NOMO-1 (cell line): Measurements from ENCODE around the gene COMMD4.
"Not testable (repeated sequence)": the region's sequence is repeated elsewhere in the genome, so short reads cannot be mapped to it uniquely, and the experiment has no call there.

ENCODE experiments used
- DNase-seq, 2 experiments: peaks; one replicate each; lab custom pipeline; 2025; ENCODE audit not compliant: unreplicated experiment in 2 of 2; lab: John Stamatoyannopoulos, UW

Gene COMMD4

DNA sequence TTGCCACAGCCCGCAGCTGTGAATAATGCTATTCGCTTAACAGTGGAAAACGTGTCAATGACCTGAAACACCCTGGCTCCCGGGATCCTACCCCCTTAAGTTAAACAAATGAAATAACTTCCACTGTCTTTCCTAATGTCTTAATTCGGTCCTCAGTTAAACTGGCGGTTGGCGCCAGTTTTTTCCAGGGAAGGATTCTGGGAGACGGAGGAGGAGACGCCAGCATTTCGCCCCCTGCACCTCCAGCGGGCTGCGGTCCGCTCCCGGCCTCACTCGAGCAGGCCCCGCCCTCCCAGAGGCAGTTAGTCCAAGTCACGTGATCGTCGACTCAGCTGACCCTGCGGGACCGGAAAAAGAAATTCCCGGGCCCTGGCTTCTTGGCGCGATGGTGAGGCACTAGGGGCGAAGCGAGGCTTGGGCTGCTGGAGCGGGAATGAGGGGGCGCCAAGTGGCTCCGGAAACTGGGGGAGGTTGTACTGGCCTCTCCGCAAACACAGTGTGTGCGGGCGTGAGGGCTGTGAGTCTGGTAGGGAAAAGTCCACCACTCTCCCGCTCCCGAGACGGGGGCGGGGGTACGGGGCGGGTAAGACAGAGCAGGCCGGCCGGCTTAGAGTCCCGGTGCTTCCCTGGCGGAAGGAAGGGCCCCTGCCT, at the start of gene COMMD4:
TSS of gene COMMD4 (plus strand) at position 359 of the 651 bp plus-strand sequence. CDS start at position 386, 27 bp downstream.
- DNase-seq, result peak; percentile 71 to 77

DNA sequence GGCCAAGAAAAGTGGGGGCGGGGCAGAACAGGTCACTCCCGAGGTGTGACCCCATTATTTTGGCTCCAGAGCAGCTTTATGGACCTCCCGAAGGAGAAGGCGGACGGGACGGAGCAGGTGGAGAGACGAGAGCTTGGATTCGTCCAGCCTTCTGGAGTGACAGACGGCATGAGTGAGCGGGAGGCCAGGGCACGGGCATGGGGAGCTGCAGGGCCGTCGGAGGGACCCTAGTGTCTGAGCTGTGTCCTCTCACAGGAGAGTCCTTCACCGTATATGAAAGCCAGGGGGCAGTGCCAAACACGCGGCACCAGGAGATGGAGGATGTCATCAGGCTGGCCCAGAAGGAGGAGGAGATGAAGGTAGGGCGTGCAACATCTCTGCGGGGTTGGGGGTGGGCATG, 42.2 kb upstream of the COMMD4 start:
- DNase-seq, result not testable (repeated sequence)

DNA sequence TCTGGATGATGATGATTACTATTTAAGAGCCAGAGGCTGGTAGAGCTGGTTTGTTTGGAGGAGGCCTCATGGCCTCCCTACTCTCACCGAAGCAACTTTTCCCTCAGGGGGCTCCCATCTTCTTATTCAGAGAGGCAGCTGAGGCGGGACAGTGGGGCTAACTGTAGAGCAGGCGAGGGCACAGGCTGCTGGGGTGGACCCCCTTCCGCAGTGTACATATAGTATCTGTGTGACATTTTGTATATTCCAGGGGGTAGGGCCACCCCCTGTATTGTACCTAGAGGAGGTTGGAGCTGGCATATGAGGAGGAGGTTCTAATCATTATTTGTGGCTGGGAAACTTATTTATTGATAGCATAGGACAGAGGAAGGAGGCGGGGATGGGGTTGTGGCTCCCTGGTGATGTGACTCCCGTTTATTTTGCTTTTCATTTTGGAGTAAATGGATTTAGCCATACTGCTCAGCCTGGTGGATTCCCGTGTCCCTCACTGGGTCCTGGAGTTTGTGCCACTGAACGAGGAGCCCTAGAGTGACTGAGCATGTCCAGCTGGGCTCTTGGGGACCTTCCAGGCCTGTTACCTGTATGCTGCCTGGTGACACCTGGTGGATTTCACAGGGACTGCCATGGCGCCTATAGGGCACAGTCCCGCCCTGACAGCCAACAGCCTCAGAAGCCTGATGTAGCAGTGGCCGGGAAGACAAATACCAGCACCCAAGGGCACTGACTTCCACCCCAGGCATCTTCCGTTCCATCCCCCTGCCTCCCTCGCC, 37.1 kb upstream of the COMMD4 start:
- not testable (repeated sequence) for DNase-seq

DNA sequence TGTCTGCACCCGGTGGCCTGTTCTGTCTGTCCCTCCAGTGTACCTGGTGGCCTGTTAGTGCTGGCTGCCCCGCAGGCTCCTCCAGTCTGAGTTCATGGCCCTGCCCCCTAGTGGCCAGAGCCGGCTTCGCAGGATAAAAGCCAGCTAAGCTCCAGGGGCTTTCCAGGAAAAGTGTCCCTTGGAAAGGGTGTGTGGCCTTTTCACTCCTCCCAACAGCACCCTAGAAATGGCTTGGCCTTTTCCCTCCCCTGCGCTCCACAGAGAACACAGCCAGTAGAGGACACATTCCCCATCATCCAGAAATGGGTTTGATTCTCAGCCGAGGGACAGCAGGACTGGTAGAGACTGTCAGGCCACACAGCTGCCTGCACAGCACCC, 36.6 kb upstream of the COMMD4 start:
- DNase-seq, result not testable (repeated sequence)

DNA sequence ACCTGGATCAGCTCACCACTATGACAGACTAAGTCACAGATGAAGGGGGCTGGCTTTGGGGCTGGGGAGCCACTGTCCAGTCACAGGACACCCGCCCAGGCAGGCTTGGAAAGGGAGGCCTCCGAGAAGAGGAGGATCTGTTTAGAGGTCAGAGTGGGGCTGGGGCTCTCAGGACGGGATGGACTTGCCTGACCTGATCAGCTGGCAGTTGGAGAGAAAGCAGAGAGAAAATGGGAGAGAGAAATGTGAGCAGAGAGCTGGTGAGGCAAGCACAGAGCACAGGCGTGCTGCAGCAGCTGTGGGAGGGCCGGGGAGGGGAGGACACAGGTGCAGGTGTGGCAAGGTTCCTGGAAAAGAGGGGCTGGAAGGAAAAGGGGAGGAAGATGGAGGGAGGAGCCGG, 35.8 kb upstream of the COMMD4 start:
- not testable (repeated sequence) for DNase-seq

DNA sequence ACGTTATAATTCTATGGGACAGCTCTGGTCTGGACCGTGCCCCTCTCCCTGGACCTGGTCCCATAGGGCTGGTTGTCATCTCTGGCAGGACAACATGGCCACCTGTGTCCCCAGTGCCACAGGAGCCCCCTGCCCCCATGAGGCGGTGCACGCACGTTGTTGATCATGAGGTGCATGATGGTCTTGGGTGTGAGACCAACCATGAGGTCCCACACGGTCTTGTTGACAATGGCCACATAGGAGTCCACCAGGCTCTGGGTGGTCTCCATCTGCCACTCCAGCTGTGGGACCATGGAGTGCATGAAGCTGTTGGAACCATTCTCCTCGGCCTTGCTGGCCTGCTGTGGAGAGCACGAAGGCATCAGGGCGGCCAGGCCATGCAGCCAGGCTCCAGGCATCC, 33.5 kb upstream of the COMMD4 start:
- no peak for DNase-seq

DNA sequence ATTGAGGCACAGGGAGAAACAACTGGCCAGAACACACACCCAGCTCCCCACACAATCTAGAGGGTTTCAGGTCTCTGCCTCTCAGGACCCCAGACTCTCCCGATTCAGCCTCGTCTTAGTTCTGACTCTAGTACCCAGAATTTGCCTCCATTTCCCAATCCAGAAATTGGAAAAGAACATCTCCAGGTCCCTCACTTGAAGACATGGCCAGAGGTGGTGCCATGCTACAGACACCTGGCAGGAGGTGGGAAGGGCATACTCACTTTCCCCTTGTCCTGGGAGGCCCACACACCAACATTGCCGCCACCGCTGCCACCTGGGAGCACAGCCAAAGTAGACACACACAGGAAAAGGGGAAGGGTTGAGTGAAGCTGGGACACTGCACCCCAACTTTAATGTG, 33.1 kb upstream of the COMMD4 start:
- not testable (repeated sequence) for DNase-seq

DNA sequence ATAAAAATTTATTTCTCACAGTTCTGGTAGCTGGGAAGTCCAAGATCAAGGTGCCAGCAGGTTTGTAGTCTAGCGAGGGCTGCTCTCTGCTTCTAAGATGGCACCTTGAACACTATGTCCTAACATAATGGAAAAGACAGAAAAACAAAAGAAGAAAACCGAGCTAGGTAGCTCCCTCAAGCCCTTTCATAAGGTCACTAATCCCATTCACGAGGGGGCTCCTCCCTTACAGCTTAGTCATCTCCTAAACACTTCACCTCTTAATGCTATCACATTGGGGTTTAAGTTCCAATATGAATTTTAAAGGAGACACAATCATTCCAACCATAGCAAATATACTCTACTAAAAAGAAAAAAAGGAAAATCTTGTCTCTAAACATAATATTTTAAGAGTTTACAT, 29.7 kb upstream of the COMMD4 start:
- DNase-seq, result no peak

DNA sequence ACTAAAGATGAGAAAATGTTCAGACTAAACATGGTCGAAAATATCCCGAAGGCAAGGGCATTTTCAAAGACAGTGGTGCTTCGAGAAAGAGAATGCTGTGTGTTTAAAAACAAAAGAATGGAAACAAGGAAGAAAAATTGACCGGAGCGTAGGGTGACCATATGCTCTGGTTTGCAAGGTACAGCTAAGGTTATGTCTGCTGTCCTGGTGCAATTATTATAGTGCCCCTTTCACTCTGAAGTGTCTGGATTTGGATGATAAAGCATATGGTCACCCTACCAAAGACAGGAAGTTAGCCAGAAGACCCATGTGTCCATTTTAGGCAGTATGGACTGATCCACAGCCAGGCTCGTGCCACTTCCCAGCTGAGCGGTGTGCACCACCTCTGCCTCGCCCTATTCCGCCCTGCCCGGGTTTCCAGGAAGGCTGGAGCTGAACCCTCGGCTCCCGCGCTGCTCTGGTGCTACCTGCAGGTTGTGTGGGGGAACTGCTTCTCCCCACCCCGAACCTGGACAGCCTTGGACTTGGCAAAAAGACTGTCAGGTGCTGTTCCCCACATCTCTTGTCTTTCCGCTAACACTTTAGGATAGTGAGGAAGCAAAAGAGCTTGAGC, 28.0 kb upstream of the COMMD4 start:
- peak; percentile 39 to 43 for DNase-seq

DNA sequence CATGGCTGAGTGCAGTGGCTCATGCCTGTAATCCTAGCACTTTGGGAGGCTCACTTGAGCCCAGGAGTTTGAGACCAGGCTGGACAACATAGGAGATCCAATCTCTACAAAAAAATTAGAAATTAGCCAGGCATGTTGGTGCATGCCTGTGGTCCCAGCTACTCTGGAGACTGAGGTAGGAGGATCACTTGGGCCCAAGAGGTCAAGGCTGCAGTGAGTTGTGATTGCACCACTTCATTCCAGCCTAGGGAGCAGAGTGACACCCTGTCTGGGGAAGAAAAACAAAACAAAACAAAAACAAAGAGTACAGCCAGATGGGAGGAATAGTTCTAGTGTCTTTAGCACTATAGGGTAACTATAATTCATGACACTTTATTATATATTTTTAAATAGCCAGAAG, 26.2 kb upstream of the COMMD4 start:
- DNase-seq, result no peak

DNA sequence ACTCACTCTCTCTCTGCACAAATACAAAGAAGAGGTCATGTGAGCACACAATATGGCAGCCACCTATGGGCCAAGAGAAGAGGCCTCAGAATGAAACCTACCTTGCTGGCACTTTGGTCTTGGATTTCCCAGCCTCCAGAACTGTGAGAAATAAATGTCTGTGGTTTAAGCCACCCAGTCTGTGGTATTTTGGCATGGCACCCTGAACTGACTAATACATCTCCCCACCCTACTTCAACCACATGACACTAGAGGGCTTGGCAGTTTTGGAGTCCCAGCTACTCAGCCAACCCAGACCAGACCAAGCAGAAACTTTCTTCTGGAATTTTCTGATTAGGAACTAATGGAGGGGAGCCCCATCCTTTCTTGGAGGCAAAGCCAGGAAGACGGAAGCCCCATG, 23.3 kb upstream of the COMMD4 start:
- DNase-seq, result not testable (repeated sequence)

DNA sequence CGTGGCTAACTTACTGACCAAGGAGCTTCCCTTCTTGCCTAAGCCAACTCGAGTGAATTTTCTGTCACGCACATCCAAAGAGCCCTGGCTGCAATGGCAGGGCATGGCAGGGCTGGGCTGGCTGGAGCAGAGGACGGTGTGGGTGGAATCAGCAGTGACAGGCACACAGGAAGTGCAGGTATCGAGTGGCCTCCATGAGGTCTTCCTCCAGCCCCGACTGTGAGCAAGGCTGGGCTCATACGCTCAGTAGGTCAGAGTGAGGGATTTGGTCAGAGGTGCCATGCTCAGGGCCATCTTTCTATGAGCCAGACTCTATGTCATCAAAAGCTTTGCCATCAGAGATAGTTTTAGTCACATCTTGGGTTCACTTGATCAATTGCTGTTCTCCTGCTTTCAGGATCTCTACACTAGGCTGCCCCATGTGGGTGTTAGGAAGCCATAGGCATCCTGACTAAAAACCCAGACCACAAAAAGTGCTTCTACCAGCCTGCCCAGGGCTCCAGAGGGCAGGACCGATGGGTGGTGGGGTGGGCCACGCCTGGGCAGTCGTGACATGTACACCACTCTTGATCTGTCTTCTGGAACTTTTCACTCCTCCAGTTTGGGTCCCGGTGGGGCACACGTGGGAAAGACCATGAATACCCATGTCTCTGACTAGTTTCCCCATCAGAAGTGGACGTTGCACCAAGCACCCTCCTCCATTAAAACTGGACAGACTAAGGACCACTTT, 22.6 kb upstream of the COMMD4 start:
- DNase-seq, result no peak

DNA sequence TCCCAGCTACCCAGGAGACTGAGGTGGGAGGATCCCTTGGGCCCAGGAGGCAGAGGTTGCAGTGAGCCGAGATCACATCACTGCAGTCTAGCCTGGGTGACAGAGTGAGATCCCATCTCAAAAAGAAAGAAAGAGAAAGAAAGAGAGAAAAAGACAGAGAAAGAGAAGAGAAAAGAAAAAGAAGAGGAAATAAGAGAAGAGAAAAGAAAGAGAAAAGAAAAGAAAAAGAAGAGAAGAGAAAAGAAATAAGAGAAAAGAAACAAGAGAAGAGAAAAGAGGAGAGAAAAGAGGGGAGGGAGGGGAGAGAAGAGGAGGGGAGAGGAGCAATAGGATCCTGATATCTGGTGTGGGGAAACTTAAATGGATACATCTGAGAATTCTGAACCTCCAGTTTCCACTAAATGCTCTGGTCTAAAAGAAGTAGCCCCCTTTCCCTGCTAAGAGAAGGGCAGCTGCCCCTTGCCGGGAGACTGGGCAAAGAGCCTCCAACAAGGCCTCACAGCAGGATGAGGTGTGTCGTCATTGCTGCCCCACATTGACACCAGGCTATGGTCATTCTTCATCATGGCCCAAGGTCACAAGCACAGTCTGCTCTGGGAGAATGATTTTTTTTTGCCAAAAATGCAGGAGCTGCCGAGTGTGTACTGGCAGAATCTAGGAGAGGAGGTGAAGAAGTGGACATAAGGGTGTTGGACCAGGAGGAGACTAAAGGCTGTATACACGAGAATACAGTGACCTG, 21.1 kb upstream of the COMMD4 start:
- no peak for DNase-seq

DNA sequence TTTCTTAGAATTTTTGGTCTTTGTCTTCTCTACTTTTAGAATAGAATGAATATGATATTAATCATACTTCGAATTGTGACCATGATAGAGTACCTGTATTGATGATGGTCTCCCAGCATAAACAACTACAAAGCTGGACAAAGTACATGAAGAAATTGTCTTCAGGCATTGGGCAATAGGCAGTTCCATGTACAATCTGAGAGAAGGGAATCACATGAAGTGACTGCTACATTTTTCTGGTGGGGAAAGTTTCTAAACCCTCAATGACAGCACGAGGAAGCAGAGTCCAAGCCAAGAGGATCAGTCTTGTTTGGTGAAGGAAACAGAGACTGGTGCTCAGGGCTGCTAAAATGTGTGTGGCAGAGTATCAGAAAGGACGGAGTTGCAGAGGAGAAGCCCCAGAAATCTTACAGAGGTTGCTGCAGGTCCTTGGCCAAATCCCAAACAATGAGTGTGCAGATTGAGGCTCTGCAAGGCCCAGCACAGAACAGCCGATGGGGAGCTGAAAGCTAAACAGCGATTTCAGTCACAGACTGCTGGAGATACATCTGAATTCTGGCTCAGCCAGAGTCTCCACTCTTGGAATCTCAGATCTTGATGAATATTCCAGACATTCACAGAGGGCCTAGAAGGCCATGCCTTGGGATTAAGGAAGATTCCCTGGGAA, 16.5 kb upstream of the COMMD4 start:
- not testable (repeated sequence) for DNase-seq

DNA sequence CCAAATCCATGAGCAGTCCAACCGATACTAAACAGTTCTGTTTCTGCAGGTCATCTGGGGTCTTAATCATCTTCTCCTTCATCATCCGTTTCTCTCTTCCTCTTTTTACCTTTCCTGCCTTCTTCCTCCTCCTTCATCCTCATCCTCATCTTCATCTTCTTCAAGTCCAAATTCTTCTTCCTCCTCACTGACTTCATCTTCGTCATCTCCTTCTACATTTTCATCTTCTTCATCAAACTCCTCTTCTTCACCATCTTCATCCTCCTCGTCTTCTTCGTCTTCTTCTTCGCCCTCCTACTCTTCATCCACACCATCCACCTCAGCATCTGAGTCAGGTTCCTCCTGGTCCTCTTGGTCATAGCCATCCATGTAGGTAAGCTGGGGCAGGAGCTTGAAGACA, 14.2 kb upstream of the COMMD4 start:
- no peak for DNase-seq

DNA sequence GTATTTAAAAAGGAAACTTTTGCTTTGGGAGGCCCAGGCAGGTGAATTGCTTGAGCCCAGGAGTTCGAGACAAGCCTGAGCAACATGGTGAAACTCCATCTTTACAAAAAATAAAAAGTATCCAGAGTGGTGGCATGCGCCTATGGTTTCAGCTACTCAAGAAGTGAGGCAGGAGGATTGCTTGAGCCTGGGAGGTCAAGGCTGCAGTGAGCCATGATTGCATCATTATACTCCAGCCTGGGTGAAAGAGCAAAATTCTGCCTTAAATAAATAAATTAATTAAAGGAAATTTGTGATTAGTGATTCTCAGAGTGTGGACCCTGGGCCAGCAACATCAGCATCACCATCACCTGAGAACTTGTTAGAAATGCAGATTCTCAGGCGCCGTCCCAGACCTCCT, 9.9 kb upstream of the COMMD4 start:
- no peak for DNase-seq

DNA sequence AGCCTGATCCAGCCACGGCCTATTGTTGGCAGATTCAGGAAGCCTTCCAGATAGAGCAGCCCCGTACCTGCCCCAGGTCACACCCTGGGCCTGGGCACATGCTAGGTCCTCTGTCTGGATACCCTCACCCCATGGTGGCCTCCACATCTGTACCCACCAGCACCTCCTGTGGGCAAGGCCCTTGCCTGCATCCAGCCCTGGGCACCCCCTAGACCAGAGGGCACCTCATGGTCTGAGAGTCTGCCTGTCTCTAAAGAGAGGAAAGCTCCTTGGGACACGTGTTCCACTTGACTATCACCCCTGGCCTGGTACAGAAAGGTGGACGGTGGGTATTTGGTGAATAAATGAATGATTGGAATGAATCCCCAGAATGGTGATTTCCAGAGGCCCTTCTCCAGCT, 8.9 kb upstream of the COMMD4 start:
- DNase-seq, result no peak

DNA sequence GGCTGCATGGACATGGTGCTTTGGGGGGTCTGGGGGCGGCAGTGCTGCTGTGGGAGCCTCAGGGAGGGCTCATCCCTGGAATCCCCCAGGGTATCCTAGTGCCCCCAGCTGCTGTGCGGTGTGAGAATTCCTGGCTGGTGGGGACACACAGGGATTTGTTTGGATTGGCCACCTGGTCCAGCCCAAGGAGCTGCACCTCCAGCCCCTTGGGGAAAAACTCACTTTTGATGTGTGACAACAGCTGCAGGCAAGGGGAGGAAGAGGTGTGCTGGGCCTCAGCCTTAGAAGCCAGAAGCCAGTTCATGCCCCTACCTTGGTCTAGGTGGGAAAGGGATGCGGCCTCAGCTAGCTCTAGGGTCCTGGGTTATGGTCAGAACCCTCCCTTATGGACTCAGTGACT, 8.4 kb upstream of the COMMD4 start:
- DNase-seq, result no peak

DNA sequence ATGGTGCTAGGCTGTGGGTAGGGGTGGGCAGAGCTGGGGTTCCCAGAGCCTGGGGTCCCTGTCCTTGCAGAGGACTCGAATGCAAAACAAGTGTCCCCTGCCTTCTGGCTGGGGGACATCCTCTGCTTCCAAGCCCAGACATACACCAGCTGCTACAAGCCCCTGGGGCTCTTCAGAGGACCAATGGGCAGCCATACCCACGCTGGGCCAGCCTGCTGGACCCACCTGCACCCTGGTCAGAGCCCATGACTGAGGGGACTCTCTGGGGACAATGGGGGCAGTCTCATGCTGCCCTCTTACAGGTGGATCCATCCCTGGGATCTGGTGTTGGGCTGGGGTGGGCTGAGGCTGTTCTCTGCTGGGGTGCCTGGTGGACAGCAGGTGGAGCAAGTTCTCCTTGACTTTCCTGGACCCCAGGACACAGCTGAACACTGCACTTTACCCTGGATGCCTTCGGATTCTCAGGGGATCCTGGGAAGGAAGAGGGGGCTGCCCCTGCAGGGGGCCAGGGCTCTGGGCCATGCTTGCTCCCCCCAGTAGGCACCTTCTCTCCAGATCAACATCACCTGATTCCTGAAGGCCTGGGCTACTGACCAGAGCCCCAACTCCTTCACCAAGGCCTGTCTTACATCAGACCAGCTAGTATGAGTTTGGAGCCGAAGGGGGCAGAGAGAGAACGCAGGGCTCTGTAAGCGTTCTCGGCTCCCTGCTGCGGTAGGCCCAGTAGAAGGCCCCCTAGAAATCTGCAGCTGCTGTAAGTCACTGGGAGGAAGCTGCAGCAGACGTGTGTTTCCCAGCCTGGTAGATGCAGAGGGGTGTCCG, 7.2 kb upstream of the COMMD4 start:
- DNase-seq, result no peak
